Measurements from ENCODE around the gene ZNF222.

The ZNF222 gene

GRCh38 chr19:44050740-44051649 lies 25.8 kb downstream of the ZNF222 start:
- DNase-seq (ENCODE audit: low read depth): peak; percentile 7
- TF ChIP-seq CTCF (conservative IDR thresholded peaks at IDR 0.05; ENCODE audit: low read depth, low read length): no peak
- H3K4me3 ChIP-seq (ENCODE audit: low read depth, low read length): peak overlapping the region; percentile 74

GRCh38 chr19:44051650-44052402 lies 26.6 kb downstream of the ZNF222 start, which contains the start of gene ZNF223:
TSS of gene ZNF223 (plus strand) at chr19:44052036. CDS start at chr19:44055177, 3,141 bp downstream.
- peak; percentile 94 for DNase-seq (ENCODE audit: low read depth)
- no peak for TF ChIP-seq CTCF (conservative IDR thresholded peaks at IDR 0.05; ENCODE audit: low read depth, low read length)

GRCh38 chr19:44055870-44056269 lies 30.7 kb downstream of the ZNF222 start:
- no peak for DNase-seq (ENCODE audit: low read depth)
- no peak for TF ChIP-seq CTCF (conservative IDR thresholded peaks at IDR 0.05; ENCODE audit: low read depth, low read length)
- no peak overlapping the region for H3K4me3 ChIP-seq (ENCODE audit: low read depth, low read length)

More at GRCh38 chr19:44051650-44052402, 26.6 kb downstream of the ZNF222 start, which contains the start of gene ZNF223:
- H3K4me3 ChIP-seq (ENCODE audit: low read depth, low read length): peak within 1 kb of the TSS; percentile 74

- H3K4me3 ChIP-seq (ENCODE audit: low read depth, low read length): no peak overlapping the region
- TF ChIP-seq CTCF (conservative IDR thresholded peaks at IDR 0.05; ENCODE audit: low read depth, low read length): no peak
- DNase-seq (ENCODE audit: low read depth): no peak
Measured at GRCh38 chr19:44059229-44059628, 34.0 kb downstream of the ZNF222 start.

- DNase-seq (ENCODE audit: low read depth): no peak
- no peak overlapping the region for H3K4me3 ChIP-seq (ENCODE audit: low read depth, low read length)
- TF ChIP-seq CTCF (conservative IDR thresholded peaks at IDR 0.05; ENCODE audit: low read depth, low read length): no peak
Measured at GRCh38 chr19:44061038-44061437, 35.9 kb downstream of the ZNF222 start.

- no peak for TF ChIP-seq CTCF (conservative IDR thresholded peaks at IDR 0.05; ENCODE audit: low read depth, low read length)
- no peak overlapping the region for H3K4me3 ChIP-seq (ENCODE audit: low read depth, low read length)
- DNase-seq (ENCODE audit: low read depth): no peak
Measured at GRCh38 chr19:44066305-44066704, 41.1 kb downstream of the ZNF222 start.

Data from choroid plexus epithelial cell (primary cell).